Panc1 (cell line): ENCODE data around the gene CDK17. TPM values are rescaled to one million over a fixed set of nuclear protein-coding genes. Genes with fewer than 3 reads are reported as not detected.

Experiments
- ATAC-seq: fragments of 200-7000 bp; cut with Tn5 transposase; 2 replicates; pipeline ENCODE4 v1.9.1; 2020; ENCODE audit warnings: mild to moderate bottlenecking, moderate library complexity
- BruUV-seq: library from RNA; stranded (reverse); fragments of 400-500 nt; replicated peaks from 2 replicates; lab custom pipeline; 2021; lab: Mats Ljungman, UMichigan
- CTCF ChIA-PET: fragments of 300-600 bp; sonication (Branson Sonifier 250); formaldehyde crosslinking; loops from one replicate; lab custom pipeline; 2022; ENCODE audit warnings: antibody characterized with exemption; lab: Charles Lee
- POLR2A ChIA-PET: fragments of 300-600 bp; sonication (Branson Sonifier 250); formaldehyde crosslinking; loops from one replicate; lab custom pipeline; 2022; ENCODE audit warnings: antibody characterized with exemption; lab: Charles Lee
- DNase-seq: peaks from one replicate; pipeline ENCODE4 v3.0.0-alpha.2; 2010; ENCODE audit warnings: low read depth, low spot score
- H3K27ac ChIP-seq: 2 replicates; pipeline ENCODE4 v1.5.1; 2011; ENCODE audit warnings: mild to moderate bottlenecking, low read length, inconsistent platforms
- H3K27me3 ChIP-seq: fragments of 200-500 bp; sonication (Bioruptor generic); 2 replicates; pipeline ENCODE4 v1.6.0; 2014; ENCODE audit warnings: low read length, inconsistent platforms; ENCODE audit not compliant: control insufficient read depth, insufficient read depth
- H3K36me3 ChIP-seq: fragments of 200-500 bp; sonication (Bioruptor generic); 2 replicates; pipeline ENCODE4 v1.5.1; 2014; ENCODE audit warnings: inconsistent platforms, mild to moderate bottlenecking, low read length, moderate library complexity; ENCODE audit not compliant: control insufficient read depth, insufficient read depth
- H3K4me1 ChIP-seq: 2 replicates; pipeline ENCODE4 v1.5.1; 2011; ENCODE audit warnings: inconsistent platforms, mild to moderate bottlenecking, low read length, moderate library complexity; ENCODE audit not compliant: control insufficient read depth, insufficient read depth
- H3K4me3 ChIP-seq, 2 experiments: 2 replicates each; pipeline ENCODE4 v1.5.1; 2011 to 2012; ENCODE audit warnings: low read depth in 2 of 2, low read length in 2 of 2, mild to moderate bottlenecking in 2 of 2, inconsistent platforms in 1 of 2, moderate library complexity in 1 of 2
- H3K9me3 ChIP-seq: fragments of 200-500 bp; sonication (Bioruptor generic); 2 replicates; pipeline ENCODE4 v1.5.1; 2014; ENCODE audit warnings: low read depth, mild to moderate bottlenecking, inconsistent platforms, low read length, moderate library complexity; ENCODE audit not compliant: control insufficient read depth, insufficient read depth
- POLR2AphosphoS5 ChIP-seq: IDR thresholded peaks from 2 replicates; pipeline ENCODE4 v1.6.1; 2012; ENCODE audit warnings: mild to moderate bottlenecking, low read depth, low read length, moderate library complexity
- SIN3A ChIP-seq: IDR thresholded peaks from 2 replicates; pipeline ENCODE4 v1.6.1; 2012; ENCODE audit warnings: low read depth, mild to moderate bottlenecking, low read length, moderate library complexity, borderline replicate concordance; ENCODE audit not compliant: insufficient read depth
- TCF7L2 ChIP-seq: IDR thresholded peaks from 2 replicates; pipeline ENCODE4 v1.6.1; 2011; ENCODE audit warnings: mild to moderate bottlenecking, low read depth, low read length, inconsistent platforms
- in situ Hi-C: cut with HindIII; loops from 2 replicates; pipeline ENCODE4 v1.10.0; 2016; ENCODE audit warnings: low sequenced_read_pairs, low pct_unique_long_range_greater_than_20kb
- intact Hi-C: fragments of 100-400 bp; cut with micrococcal nuclease; formaldehyde crosslinking; loops from one replicate; pipeline ENCODE4 v1.10.0; 2022; ENCODE audit not compliant: unreplicated experiment
- total RNA-seq: library from RNA; stranded (reverse); gene quantifications from one replicate; pipeline ENCODE4 v1.2.1, GENCODE V29; 2021; ENCODE audit not compliant: unreplicated experiment
- TF ChIP-seq, protein P1 (sequence below), 2 experiments: IDR thresholded peaks; 2 replicates each; pipeline ENCODE4 v1.6.1; 2011 to 2012; ENCODE audit warnings: low read depth in 2 of 2, control low read depth in 1 of 2, low read length in 1 of 2, mild to moderate bottlenecking in 1 of 2, moderate library complexity in 1 of 2; ENCODE audit not compliant: insufficient read depth in 1 of 2
- TF ChIP-seq, protein P2 (sequence below): fragments of 450-650 bp; IDR thresholded peaks from 2 replicates; pipeline ENCODE4 v1.5.1; 2017; ENCODE audit warnings: mild to moderate bottlenecking

CDK17 gene
- total RNA-seq, 1 experiment from 2014 or later: 23.2 TPM

DNA sequence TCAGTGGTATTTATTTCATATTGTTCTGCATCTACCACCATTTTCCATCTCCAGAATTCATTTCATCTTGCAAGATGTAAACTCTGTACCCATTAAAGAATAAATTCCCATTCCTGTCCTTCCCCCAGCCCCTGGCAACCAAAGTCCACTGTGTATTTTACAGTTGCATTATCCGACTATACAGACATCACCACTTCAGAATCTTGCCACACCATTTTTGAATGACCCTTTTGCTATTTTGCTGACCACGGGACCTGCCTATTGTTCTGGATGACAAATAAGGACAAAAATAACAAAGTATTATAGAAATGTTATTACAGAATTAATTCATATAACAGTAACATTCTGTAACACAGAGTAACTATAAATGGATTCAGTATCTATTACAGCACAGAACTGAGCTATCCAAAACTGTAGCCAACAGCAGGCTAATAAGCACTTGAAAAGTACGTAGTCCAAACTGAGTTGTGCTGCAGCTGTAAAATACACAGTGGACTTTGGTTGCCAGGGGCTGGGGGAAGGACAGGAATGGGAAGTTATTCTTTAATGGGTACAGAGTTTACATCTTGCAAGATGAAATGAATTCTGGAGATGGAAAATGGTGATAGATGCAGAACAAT lies 61.3 kb downstream of the CDK17 start:
- no peak for ATAC-seq
- no TSS peak for BruUV-seq
- no peak overlapping the region for H3K4me3 ChIP-seq
- peaks cover 12% of the 10 kb centered on the region for H3K9me3 ChIP-seq
- H3K27ac ChIP-seq: no peak overlapping the region
- no peak for DNase-seq
- intact Hi-C loops (no loop called here), in situ Hi-C loops (no loop called here)
- TF ChIP-seq TCF7L2 (no peak), SIN3A (no peak), POLR2AphosphoS5 (no peak)
- TF ChIP-seq, protein P1, sequence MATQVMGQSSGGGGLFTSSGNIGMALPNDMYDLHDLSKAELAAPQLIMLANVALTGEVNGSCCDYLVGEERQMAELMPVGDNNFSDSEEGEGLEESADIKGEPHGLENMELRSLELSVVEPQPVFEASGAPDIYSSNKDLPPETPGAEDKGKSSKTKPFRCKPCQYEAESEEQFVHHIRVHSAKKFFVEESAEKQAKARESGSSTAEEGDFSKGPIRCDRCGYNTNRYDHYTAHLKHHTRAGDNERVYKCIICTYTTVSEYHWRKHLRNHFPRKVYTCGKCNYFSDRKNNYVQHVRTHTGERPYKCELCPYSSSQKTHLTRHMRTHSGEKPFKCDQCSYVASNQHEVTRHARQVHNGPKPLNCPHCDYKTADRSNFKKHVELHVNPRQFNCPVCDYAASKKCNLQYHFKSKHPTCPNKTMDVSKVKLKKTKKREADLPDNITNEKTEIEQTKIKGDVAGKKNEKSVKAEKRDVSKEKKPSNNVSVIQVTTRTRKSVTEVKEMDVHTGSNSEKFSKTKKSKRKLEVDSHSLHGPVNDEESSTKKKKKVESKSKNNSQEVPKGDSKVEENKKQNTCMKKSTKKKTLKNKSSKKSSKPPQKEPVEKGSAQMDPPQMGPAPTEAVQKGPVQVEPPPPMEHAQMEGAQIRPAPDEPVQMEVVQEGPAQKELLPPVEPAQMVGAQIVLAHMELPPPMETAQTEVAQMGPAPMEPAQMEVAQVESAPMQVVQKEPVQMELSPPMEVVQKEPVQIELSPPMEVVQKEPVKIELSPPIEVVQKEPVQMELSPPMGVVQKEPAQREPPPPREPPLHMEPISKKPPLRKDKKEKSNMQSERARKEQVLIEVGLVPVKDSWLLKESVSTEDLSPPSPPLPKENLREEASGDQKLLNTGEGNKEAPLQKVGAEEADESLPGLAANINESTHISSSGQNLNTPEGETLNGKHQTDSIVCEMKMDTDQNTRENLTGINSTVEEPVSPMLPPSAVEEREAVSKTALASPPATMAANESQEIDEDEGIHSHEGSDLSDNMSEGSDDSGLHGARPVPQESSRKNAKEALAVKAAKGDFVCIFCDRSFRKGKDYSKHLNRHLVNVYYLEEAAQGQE (IDR thresholded peaks at IDR 0.05; ENCODE audit: insufficient read depth in 1 of 2, low read depth in 2 of 2, low read length in 1 of 2): no peak
- H3K36me3 ChIP-seq: no peaks in the 10 kb centered on the region
- ChIA-PET CTCF (interaction anchor here (0.6 kb wide), 1 partner anchor 61 kb away, joined by 4 read pairs; the partner anchor contains the start of gene CDK17), POLR2A (no interaction called here)
- no peaks in the 10 kb centered on the region for H3K27me3 ChIP-seq
- H3K4me1 ChIP-seq: no peaks in the 10 kb centered on the region

DNA sequence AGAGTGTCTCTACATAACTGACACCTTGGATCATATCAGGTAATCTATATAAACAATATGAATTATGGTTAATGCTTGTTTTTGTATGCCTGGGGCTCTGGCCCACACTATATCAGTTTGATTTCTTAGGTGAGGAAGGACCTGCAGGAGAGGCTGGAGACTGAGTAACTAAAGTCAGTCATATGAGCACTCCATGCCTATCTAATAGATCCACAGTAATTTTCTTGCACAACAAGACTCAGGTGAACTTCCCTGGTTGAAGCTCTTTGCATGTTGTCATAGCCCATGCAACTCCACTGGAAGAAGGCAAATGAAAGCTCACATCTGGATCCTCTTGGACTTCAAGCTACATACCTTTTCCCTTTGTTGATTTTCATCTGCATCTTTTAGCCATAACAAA lies 62.3 kb downstream of the CDK17 start:
- H3K27me3 ChIP-seq: no peaks in the 10 kb centered on the region

More for the DNA sequence above, 62.3 kb downstream of the CDK17 start:
- POLR2A ChIA-PET: interaction anchor here (0.6 kb wide), 1 partner anchor 17 kb away, joined by 6 read pairs; no protein-coding TSS in a partner anchor
- no peak for DNase-seq
- intact Hi-C loops: no loop called here
- BruUV-seq: no TSS peak
- TF ChIP-seq, protein P2, sequence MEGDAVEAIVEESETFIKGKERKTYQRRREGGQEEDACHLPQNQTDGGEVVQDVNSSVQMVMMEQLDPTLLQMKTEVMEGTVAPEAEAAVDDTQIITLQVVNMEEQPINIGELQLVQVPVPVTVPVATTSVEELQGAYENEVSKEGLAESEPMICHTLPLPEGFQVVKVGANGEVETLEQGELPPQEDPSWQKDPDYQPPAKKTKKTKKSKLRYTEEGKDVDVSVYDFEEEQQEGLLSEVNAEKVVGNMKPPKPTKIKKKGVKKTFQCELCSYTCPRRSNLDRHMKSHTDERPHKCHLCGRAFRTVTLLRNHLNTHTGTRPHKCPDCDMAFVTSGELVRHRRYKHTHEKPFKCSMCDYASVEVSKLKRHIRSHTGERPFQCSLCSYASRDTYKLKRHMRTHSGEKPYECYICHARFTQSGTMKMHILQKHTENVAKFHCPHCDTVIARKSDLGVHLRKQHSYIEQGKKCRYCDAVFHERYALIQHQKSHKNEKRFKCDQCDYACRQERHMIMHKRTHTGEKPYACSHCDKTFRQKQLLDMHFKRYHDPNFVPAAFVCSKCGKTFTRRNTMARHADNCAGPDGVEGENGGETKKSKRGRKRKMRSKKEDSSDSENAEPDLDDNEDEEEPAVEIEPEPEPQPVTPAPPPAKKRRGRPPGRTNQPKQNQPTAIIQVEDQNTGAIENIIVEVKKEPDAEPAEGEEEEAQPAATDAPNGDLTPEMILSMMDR: no peak
- TF ChIP-seq POLR2AphosphoS5: no peak
- TF ChIP-seq, protein P1 (IDR thresholded peaks at IDR 0.05; ENCODE audit: insufficient read depth in 1 of 2, low read depth in 2 of 2, low read length in 1 of 2): no peak
- TF ChIP-seq SIN3A: no peak
- TF ChIP-seq TCF7L2: no peak
- H3K4me1 ChIP-seq: no peaks in the 10 kb centered on the region
- H3K27ac ChIP-seq: no peak overlapping the region
- peaks cover 6% of the 10 kb centered on the region; the same call in 1 of the 2 replicates for H3K9me3 ChIP-seq
- no peak overlapping the region for H3K4me3 ChIP-seq
- no peaks in the 10 kb centered on the region for H3K36me3 ChIP-seq
- in situ Hi-C loops: no loop called here
- CTCF ChIA-PET: no interaction called here
- ATAC-seq: no peak
